GM12875 (cell line): ENCODE results near the gene CUL9.

Experiments used
- H3K4me3 ChIP-seq: one replicate; pipeline ENCODE4 v1.5.1; 2011; ENCODE audit warnings: low read depth, low read length, control low read depth
- CTCF ChIP-seq: IDR thresholded peaks from 2 replicates; pipeline ENCODE4 v1.5.1; 2011; ENCODE audit warnings: low read depth, mild to moderate bottlenecking, control low read depth, inconsistent platforms, low read length, moderate library complexity, borderline replicate concordance; ENCODE audit not compliant: insufficient read depth

The CUL9 gene

GRCh38 chr6:43187821-43188220 is 5.8 kb downstream of the CUL9 start:
- H3K4me3 ChIP-seq = no peak overlapping the region
- TF ChIP-seq CTCF = no peak

GRCh38 chr6:43188426-43188825 is 6.4 kb downstream of the CUL9 start:
- H3K4me3 ChIP-seq = no peak overlapping the region
- no peak for TF ChIP-seq CTCF

- H3K4me3 ChIP-seq = no peak overlapping the region
Observed at GRCh38 chr6:43189776-43190304, 7.8 kb downstream of the CUL9 start.

GRCh38 chr6:43192911-43193310 is 10.9 kb downstream of the CUL9 start:
- TF ChIP-seq CTCF = no peak
- H3K4me3 ChIP-seq = no peak overlapping the region

More at GRCh38 chr6:43189776-43190304, 7.8 kb downstream of the CUL9 start:
- no peak for TF ChIP-seq CTCF

GRCh38 chr6:43193929-43194328 is 11.9 kb downstream of the CUL9 start:
- TF ChIP-seq CTCF = no peak
- H3K4me3 ChIP-seq = no peak overlapping the region

- no peak for TF ChIP-seq CTCF
- H3K4me3 ChIP-seq = no peak overlapping the region
Observed at GRCh38 chr6:43196337-43196736, 14.3 kb downstream of the CUL9 start.

GRCh38 chr6:43199912-43200311 is 17.9 kb downstream of the CUL9 start:
- no peak overlapping the region for H3K4me3 ChIP-seq
- no peak for TF ChIP-seq CTCF
